HepG2 (cell line): ENCODE results near the gene MYD88. TPM values are rescaled to one million over a fixed set of nuclear protein-coding genes. Genes with fewer than 3 reads are reported as not detected.

ENCODE experiments used
- BATF2 ChIP-seq: sonication (generic); formaldehyde crosslinking; IDR thresholded peaks from 2 replicates; pipeline ENCODE4 v1.8.0; 2022; ENCODE audit warnings: mild to moderate bottlenecking, missing genetic modification reagents, moderate library complexity
- DR1 ChIP-seq: sonication (generic); formaldehyde crosslinking; IDR thresholded peaks from 2 replicates; pipeline ENCODE4 v1.8.0; 2021; ENCODE audit warnings: mild to moderate bottlenecking, missing genetic modification reagents, inconsistent platforms
- JDP2 ChIP-seq: sonication (generic); formaldehyde crosslinking; IDR thresholded peaks from 2 replicates; pipeline ENCODE4 v1.8.1; 2022; ENCODE audit warnings: missing genetic modification reagents, borderline replicate concordance
- JUND ChIP-seq: sonication (generic); formaldehyde crosslinking; IDR thresholded peaks from 2 replicates; pipeline ENCODE4 v1.8.0; 2022; ENCODE audit warnings: mild to moderate bottlenecking, missing genetic modification reagents
- MYPOP ChIP-seq: sonication (generic); formaldehyde crosslinking; IDR thresholded peaks from 2 replicates; pipeline ENCODE4 v1.8.1; 2023; ENCODE audit warnings: mild to moderate bottlenecking, moderate library complexity, missing genetic modification reagents
- NONO ChIP-seq, 2 experiments: fragments of 450-650 bp in 1 of 2; sonication (generic) in 1 of 2; formaldehyde crosslinking in 1 of 2; IDR thresholded peaks in 1 of 2; conservative IDR thresholded peaks in 1 of 2; 2 replicates each; pipeline versions ENCODE4 v1.6.1 to v1.8.0; 2017 to 2022; ENCODE audit warnings: mild to moderate bottlenecking in 1 of 2, missing genetic modification reagents in 1 of 2, moderate library complexity in 1 of 2
- RFX3 ChIP-seq: IDR thresholded peaks from 2 replicates; pipeline ENCODE4 v1.6.1; 2016; ENCODE audit warnings: missing biosample characterization, missing genetic modification reagents
- SIX1 ChIP-seq: sonication (generic); formaldehyde crosslinking; IDR thresholded peaks from 2 replicates; pipeline ENCODE4 v1.4.0; 2020; ENCODE audit warnings: missing genetic modification reagents, borderline replicate concordance
- TCF7L2 ChIP-seq: IDR thresholded peaks from 2 replicates; pipeline ENCODE4 v1.6.1; 2011; ENCODE audit warnings: mild to moderate bottlenecking, low read depth, low read length, moderate library complexity
- ZKSCAN8 ChIP-seq: IDR thresholded peaks from 2 replicates; pipeline ENCODE4 v1.6.1; 2016; ENCODE audit warnings: borderline replicate concordance, missing genetic modification reagents, missing compliant biosample characterization
- ZNF326 ChIP-seq: sonication (generic); formaldehyde crosslinking; IDR thresholded peaks from 2 replicates; pipeline ENCODE4 v1.4.0; 2020; ENCODE audit warnings: missing genetic modification reagents, borderline replicate concordance
- ZNF503 ChIP-seq: sonication (generic); formaldehyde crosslinking; IDR thresholded peaks from 2 replicates; pipeline ENCODE4 v1.4.0; 2020; ENCODE audit warnings: missing genetic modification reagents
- ZNF547 ChIP-seq: sonication (generic); formaldehyde crosslinking; IDR thresholded peaks from 2 replicates; pipeline ENCODE4 v1.5.1; 2020; ENCODE audit warnings: mild to moderate bottlenecking, missing genetic modification reagents
- ZNF589 ChIP-seq: sonication (generic); formaldehyde crosslinking; conservative IDR thresholded peaks from 2 replicates; pipeline ENCODE4 v1.8.0; 2022; ENCODE audit warnings: mild to moderate bottlenecking, moderate library complexity, missing genetic modification reagents
- ZNF740 ChIP-seq: sonication (generic); formaldehyde crosslinking; IDR thresholded peaks from 2 replicates; pipeline ENCODE4 v1.4.0; 2020; ENCODE audit warnings: missing genetic modification reagents
- polyA plus RNA-seq, 8 experiments: library from polyadenylated mRNA; depleted of rRNA in 3 of 8; stranded (reverse) in 7 of 8; unstranded in 1 of 8; fragments of >200 nt; fragmentation: Illumina TruSeq in 4 of 8; extraction: Trizol in 4 of 8; gene quantifications; 2 replicates each; pipeline versions ENCODE4 v1.2.1 to v1.2.3, GENCODE V29; 2011 to 2016; ENCODE audit warnings: low read depth in 4 of 8, missing spikeins in 1 of 8, mixed read lengths in 1 of 8; ENCODE audit not compliant: insufficient read depth in 1 of 8
- total RNA-seq, 5 experiments: library from RNA; depleted of rRNA; stranded (reverse); fragments of >200 nt; fragmentation: Illumina TruSeq; extraction: Trizol; gene quantifications; 2 replicates each; pipeline ENCODE4 v1.2.3, GENCODE V29; 2016; ENCODE audit warnings: low read depth in 1 of 5
- TF ChIP-seq, protein P1 (sequence below): sonication (generic); formaldehyde crosslinking; IDR thresholded peaks from 2 replicates; pipeline ENCODE4 v1.4.0; 2020; ENCODE audit warnings: missing genetic modification reagents, borderline replicate concordance

MYD88 gene
- total and polyA plus RNA-seq, 2 of the 13 experiments (the other 11 are each of a cell fraction or from before 2014, with no cell fraction given): 7.6 to 32.7 TPM

GRCh38 chr3:38165722-38166387 is 27.4 kb downstream of the MYD88 start (continued):
- TF ChIP-seq DR1 (CRISPR knock-in tag) (no peak), TCF7L2 (no peak), ZNF547 (0 out of 2 replicates have a peak, but pooled peaks have one; percentile 2), JUND (no peak), ZNF326 (CRISPR knock-in tag) (no peak), ZNF503 (CRISPR knock-in tag) (no peak), BATF2 (CRISPR knock-in tag) (0 out of 2 replicates have a peak, but pooled peaks have one; percentile 67), ZNF740 (CRISPR knock-in tag) (0 out of 2 replicates have a peak, but pooled peaks have one; percentile 2), NONO (IDR thresholded peaks at IDR 0.05) (no peak), NONO (CRISPR knock-in tag; conservative IDR thresholded peaks at IDR 0.05) (peak; percentile 75; the same call in 1 of the 2 replicates), ZNF589 (CRISPR knock-in tag) (no peak), RFX3 (no peak), SIX1 (no peak), JDP2 (CRISPR knock-in tag) (no peak), MYPOP (CRISPR knock-in tag) (no peak), ZKSCAN8 (CRISPR knock-in tag) (no peak)
- TF ChIP-seq, protein P1, sequence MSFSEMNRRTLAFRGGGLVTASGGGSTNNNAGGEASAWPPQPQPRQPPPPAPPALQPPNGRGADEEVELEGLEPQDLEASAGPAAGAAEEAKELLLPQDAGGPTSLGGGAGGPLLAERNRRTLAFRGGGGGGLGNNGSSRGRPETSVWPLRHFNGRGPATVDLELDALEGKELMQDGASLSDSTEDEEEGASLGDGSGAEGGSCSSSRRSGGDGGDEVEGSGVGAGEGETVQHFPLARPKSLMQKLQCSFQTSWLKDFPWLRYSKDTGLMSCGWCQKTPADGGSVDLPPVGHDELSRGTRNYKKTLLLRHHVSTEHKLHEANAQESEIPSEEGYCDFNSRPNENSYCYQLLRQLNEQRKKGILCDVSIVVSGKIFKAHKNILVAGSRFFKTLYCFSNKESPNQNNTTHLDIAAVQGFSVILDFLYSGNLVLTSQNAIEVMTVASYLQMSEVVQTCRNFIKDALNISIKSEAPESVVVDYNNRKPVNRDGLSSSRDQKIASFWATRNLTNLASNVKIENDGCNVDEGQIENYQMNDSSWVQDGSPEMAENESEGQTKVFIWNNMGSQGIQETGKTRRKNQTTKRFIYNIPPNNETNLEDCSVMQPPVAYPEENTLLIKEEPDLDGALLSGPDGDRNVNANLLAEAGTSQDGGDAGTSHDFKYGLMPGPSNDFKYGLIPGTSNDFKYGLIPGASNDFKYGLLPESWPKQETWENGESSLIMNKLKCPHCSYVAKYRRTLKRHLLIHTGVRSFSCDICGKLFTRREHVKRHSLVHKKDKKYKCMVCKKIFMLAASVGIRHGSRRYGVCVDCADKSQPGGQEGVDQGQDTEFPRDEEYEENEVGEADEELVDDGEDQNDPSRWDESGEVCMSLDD (CRISPR knock-in tag): no peak
